ENCODE results near the gene PDCD7.
"Not testable (repeated sequence)": the region's sequence is repeated elsewhere in the genome, so short reads cannot be mapped to it uniquely, and the experiment has no call there.

Gene PDCD7, protein sequence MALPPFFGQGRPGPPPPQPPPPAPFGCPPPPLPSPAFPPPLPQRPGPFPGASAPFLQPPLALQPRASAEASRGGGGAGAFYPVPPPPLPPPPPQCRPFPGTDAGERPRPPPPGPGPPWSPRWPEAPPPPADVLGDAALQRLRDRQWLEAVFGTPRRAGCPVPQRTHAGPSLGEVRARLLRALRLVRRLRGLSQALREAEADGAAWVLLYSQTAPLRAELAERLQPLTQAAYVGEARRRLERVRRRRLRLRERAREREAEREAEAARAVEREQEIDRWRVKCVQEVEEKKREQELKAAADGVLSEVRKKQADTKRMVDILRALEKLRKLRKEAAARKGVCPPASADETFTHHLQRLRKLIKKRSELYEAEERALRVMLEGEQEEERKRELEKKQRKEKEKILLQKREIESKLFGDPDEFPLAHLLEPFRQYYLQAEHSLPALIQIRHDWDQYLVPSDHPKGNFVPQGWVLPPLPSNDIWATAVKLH

DNA sequence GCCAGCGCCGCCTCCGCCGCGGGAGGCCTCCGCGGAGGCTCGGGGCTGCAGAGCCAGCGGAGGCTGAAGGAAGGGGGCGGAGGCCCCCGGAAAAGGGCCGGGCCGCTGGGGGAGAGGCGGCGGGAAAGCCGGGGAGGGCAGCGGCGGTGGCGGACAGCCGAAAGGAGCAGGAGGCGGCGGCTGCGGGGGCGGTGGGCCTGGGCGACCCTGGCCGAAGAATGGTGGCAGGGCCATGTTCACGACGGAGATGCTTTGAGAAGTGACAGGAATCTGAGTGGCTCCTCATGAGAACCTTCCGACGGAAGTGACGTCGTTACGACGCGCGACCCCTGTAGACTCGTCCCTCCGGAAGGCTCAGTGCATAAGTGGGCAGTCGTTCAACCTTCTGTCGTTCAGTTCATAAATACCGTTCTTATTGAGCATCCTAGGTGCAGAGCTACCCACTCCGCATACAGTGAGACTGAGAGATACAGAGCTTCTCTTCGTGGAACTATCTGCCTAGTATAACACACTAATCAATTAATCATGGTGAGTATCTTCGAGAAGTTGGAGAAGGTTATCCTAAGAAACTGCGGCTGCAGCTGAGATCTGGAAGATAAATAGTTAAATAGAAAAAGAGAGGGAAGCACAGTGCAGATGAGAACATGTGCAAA lies at the start of gene PDCD7:
TSS of gene PDCD7 (minus strand) at position 261 of the 653 bp plus-strand sequence. CDS start at position 234, 27 bp downstream.
- peak; percentile 95 for DNase-seq

DNA sequence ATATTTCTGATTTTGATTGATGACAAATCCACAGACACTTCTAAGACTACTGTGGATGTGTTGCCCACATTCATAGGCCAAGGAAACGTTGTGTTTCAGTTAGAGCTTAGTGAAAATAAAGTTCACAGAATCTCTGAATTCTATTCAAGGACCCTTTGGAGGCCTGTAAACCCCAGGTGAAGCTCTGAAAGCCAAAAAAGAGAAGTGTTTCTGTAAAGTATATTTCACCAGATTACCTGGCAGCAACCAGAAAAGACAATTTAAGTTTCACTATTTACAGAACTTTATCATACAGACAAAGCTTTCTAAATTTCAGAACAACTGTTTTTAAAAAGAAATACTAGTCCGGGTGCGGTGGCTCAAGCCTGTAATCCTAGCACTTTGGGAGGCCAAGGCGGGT lies 48.9 kb upstream of the PDCD7 start:
- DNase-seq, result no peak

DNA sequence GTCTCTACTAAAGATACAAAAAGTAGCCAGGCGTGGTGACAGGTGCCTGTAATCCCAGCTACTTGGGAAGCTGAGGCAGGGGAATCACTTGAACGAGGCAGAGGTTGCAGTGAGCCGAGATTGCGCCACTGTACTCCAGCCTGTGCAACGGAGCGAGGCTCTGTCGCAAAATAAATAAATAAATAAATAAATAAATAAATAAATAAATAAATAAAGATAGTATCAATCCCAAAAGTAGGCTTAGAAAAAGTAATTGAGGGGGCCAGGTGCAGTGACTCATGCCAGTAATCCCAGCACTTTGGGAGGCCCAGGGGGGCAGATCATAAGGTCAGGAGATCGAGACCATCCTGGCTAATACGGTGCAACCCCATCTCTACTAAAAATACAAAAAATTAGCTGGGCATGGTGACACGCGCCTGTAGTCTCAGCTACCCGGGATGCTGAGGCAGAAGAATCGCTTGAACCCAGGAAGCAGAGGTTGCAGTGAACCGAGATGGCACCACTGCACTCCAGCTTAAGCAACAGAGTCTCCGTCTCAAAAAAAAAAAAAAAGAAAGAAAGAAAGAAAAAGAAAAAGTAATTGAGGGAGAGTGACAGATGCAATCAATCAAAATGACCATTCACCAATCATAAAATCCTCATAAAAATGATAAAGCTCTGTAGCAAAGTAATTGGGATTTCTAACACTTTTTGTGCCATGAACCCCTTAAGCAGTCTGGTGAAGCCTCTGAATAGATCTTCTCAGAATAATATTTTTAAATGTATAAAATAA lies 48.2 kb upstream of the PDCD7 start:
- DNase-seq, result not testable (repeated sequence)

DNA sequence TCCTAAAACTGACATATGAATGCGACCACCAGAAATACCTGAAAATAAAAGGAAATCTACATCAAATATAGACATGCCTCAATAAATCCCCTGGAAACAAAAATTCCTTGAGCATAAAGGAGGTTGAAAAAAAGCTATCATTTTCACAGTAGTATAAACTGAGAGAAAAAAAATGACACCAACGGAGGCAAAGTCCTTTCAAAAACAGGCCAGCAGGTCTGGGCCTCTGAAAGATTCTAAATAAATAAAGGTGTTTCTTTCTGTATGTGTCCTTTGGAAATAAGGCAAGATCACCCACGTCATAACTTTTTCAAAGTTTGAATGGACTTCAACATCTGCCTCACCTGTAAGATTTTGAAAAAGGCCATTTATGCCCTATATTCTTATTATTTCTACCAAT lies 46.6 kb upstream of the PDCD7 start:
- no peak for DNase-seq

DNA sequence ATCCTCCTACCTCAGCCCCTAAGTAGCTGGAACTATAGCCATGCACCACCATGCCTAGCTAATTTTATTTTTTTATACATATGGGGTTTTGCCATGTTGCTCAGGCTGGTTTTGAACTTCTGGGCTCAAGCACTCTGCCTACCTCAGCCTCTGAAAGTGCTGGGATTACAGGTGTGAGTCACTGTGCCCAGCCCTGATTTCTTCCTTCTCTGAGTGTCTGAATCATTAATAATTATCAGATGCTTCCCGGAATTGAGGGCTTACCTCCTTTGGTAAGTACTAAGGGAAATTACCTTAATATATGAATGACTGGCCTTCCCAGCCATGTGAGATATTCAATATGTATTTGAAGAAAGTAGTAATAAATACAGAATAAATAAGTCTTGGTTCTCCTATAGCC lies 44.3 kb upstream of the PDCD7 start:
- no peak for DNase-seq

DNA sequence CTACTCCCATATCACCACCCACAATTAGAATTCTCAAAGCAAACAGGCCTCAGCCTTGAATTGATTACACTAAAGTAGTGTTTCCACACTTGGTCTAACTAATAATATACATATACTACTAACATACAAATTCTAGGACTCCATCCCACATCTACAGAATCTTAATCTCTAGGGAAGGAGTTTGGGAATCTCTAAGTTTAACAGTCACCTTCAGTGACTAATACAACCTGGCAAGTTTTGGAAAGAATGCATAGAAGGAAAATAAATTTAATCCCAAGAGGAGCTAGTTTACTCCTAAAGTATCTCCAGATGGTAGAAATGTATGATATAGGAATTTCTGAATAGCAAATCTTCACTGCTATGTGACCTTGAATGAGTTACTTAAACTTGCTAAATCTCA lies 42.4 kb upstream of the PDCD7 start:
- no peak for DNase-seq

DNA sequence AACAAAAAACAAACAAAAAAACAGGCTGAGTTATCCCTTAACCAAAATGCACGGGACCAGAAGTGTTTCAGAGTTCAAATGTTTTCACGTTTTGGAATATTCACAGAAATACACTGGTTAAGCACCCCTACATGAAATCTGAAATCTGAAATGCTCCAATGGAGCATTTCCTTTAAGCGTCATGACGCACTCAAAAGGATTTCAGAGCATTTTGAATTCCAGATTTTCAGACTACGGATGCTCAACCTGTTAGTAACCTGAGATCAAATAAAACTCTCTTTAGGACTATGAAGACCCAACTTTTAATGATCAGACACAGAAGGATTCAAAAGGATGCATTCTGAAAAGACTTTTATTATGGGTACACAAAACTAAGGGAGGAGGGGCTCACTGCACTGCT lies 41.9 kb upstream of the PDCD7 start:
- DNase-seq, result no peak

DNA sequence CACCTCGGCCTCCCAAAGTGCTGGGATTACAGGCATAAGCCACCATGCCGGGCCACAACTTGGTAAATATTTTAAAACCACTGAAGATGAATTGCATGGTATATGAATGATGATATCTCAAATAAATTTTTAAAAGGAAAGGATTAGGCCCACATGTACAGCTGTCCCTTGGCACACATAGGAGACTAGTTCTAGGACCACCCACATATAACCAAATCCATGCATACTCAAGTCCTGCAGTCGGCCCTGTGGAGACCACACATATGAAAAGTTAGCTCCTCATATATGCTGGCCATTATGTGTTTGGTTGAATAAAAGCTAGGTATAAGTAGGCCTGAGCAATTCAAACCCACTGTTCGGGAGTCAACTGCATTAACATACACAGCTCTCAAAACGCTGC lies 40.9 kb upstream of the PDCD7 start:
- no peak for DNase-seq

DNA sequence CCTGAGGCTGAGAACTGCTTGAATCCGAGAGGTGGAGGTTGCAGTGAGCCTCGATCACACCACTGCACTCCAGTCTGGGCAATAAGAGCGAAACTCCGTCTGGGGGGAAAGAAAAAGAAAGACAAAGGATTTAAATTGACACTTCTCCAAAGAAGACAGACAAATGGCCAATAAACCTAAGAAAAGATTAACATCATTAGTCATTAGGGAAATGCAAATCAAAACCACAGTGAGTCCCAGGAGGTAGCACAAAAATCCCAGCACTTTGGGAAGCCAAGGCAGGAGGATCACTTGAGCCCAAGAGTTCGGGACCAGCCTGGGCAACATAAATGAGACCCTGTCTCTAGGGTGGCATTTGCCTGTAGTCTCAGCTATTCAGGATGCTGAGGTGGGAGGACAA lies 38.9 kb upstream of the PDCD7 start:
- no peak for DNase-seq

DNA sequence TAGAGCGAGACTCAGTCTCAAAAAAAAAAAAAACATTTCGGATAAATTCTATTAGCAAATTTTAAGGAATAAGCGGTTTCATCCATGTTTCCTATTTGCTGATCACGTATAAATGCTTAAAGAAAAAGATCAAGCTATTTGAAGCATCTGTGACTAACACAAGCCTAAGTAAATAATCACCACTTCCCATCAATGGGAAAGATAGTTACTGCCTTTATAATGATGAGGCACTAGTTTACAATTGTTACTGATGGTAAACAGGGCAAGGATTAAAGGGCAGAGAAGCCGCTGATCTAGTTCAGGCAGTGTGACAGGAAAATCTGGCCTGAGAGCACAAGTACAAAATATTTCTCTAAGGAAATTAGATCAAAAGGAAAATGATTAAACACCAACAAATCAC lies 37.8 kb upstream of the PDCD7 start:
- DNase-seq, result no peak

DNA sequence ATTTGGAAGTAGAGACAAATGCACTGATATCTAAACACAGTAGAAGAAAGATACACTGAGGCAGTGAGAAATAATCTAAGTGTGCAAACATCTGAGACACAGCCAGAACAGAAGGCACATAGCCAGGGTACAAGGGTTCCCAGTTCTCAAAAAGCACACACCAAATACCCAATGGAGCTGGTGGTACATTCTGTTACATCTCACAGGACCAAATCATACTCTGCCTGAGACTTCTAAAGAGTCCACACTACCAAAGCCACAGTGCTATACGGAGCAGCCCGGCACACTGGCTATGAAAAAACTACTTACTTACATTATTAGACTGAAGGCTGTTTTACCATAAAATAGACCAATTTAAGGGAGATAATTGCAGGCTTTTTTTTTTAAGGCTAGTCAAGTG lies 32.3 kb upstream of the PDCD7 start:
- DNase-seq, result no peak

DNA sequence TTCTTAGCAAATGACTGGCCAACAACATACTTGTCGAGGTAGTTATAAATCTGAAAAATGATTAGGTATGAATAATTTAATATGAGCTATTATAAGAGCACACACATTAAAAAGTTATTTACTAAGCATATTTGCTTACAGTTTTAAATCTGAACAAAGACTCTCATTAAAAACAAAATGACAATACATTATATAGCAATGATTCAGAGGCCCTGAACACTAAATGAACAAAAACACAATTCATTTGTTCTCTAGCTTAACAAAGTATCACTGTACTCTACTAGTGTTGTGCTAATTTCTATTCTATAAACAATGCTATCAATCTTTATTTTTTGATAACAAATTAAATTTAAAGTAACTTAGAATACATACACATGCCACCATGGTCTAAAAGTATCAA lies 30.5 kb upstream of the PDCD7 start:
- DNase-seq, result no peak

DNA sequence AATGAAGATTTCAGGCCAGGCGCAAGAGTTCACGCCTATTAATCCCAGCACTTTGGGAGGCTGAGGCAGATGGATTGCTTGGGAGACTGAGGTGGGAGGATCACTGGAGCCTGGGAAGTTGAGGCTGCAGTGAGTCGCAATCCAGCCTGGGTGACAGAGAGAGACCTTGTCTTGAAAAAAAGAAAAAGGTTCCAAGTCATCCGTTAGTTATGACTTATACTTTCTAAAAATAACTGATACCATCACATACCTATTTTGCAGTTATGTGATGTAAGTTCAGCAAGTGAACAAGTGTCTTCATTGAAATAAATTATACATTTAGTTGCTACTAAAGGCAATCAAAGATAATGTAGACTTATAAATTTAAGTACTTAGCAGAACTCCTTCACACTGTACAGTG lies 29.4 kb upstream of the PDCD7 start:
- no peak for DNase-seq

DNA sequence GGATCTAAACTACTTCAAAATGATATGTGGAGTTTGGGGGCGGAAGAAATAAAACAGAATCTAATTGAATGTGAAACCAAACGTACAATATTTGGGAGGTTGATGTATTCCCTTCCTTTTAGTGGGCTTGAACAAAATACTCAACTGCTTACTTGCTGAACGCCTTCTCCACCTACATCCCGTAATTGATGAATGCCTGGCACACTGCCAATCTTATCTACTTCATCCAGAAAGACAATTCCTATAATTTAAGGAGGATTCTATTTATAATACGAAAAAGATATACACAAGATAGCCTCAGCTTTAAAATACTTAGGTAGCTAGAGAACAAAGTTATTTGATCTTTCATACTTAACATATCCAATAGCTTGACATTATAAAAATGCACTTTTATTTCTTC lies 23.1 kb upstream of the PDCD7 start:
- DNase-seq, result no peak

DNA sequence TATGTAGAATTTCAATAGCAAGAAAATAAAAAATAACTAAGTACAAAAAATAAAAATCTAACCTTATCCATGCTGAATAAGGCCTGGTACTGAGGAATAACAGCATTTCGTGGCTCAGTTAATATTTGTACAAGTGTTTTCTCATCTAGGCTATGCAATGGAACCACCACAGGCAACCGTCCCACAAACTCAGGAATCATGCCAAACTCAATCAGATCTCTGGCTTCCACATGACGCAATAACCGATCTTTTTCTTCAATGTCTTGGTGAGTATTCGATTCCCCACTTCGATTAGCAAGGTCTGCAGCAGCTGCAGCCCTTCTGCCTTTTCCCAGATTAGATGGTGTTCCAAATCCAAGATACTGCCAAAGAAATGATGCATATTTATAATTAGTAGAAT lies 21.1 kb upstream of the PDCD7 start:
- DNase-seq, result no peak

DNA sequence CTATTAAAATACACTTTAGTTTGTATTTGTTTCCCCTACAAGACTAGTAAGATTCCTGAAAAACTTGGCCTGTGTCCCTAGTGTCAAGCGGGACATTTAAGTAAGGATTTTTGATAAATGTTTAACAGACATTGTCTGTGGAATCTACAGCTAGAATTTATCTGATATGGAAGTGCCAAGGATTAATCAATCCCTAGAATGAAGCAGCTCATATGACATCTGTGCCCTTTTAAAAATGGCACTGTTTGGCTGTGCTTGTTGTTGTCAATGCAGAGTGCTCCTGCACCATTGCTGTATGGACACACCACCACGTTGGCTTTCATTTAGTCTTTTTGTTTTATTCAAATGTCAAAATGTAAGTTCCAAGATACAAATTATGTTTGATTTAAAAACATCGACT lies 14.3 kb upstream of the PDCD7 start:
- no peak for DNase-seq

DNA sequence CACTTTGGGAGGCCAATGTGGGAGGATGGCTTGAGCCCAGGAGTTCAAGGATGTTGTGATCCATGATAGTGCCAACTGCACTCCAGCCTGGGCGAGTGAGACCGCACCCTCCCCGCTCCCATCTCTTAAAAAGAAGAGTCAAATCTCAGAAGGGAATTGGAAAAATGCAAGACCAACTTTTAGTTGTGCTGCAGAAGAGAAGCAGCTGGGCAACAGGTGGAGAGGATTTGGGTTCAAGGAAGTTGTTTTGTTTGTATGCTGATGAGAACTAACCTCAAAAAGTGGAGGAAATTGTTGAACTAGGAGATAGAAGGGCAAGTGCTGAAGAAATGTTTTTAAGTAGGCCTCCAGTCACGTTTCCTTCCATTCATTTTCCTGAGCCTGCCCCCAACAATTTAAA lies 12.8 kb upstream of the PDCD7 start:
- no peak for DNase-seq

DNA sequence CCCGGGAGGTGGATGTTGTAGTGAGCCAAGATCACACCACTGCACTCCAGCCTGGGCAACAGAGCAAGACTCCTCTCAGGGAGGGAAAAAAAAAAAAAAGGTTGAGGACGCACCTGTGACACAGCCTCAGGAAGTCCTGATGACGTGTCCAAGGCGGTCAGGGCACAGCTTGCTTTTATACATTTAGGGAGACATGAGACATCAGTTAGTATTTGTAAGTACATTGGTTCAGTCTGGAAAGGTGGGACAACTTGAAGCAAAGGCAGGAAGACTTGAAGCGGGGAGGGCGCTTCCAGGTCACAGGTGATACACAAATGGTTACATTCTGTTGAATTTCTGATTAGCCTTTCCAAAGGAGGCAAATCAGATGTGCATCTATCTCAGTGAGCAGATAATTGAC lies 5.0 kb upstream of the PDCD7 start:
- DNase-seq, result not testable (repeated sequence)

DNA sequence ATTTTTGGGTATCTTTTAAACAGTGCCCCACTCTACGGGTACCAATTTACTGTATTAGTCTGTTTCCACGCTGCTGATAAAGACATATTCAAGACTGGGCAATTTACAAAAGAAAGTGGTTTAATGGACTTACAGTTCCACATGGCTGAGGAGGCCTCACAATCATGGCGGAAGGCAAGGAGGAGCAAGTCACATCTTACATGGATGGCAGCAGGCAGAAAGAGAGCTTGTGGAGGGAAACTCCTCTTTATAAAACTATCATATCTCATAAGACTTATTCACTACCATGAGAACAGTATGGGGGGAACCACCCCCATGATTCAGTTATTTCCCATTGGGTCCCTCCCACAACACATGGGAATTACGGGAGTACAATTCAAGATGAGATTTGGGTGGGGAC lies 4.3 kb upstream of the PDCD7 start:
- not testable (repeated sequence) for DNase-seq

DNA sequence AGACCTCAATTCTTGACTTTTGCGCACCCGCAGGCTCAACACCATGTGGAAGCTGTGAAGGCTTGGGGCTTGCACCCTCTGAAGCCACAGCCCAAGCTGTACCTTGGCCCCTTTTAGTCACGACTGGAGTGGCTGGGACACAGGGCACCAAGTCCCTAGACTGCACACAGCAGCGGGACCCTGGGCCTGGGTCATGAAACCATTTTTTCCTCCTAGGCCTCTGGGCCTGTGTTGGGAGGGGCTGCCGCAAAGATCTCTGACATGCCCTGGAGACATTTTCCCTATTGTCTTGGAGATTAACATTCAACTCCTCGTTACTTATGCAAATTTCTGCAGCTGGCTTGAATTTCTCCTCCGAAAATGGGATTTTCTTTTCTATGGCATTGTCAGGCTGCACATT lies 3.5 kb upstream of the PDCD7 start:
- DNase-seq, result not testable (repeated sequence)

DNA sequence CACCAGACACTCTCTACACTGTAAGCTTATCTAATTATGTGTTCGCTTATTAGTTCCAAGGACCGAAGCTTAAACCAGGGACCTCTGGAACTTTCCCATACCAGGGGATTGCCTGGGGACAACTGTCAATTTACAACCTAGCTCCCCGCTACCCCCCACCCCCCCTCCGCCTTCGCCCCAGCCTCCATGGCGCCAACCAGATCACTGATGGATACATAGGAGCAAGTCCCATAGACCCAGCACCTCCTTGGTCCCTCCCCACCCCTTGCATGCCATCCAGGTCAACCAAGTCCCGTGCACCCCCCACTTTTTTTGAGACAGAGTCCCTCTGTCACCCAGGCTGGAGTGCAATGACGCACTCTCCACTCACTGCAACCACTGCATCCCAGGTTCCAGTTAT lies 930 bp upstream of the PDCD7 start:
- DNase-seq, result no peak

DNA sequence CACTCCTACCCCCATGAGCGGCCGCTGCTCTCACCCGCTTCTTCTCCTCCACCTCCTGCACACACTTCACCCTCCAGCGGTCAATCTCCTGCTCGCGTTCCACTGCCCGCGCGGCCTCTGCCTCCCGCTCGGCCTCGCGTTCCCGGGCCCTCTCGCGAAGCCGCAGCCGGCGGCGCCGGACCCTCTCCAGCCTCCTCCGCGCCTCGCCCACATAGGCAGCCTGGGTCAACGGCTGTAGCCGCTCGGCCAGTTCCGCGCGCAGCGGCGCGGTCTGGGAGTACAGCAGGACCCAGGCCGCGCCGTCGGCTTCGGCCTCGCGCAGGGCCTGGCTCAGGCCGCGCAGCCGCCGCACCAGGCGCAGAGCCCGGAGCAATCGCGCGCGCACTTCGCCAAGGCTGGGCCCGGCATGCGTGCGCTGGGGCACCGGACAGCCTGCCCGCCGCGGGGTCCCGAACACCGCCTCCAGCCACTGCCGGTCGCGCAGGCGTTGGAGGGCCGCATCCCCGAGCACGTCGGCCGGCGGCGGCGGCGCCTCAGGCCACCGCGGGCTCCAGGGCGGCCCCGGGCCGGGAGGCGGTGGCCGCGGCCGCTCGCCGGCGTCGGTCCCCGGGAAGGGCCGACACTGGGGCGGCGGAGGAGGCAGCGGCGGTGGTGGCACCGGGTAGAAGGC lies 595 bp downstream of the PDCD7 start:
- peak; percentile 37 for DNase-seq

DNA sequence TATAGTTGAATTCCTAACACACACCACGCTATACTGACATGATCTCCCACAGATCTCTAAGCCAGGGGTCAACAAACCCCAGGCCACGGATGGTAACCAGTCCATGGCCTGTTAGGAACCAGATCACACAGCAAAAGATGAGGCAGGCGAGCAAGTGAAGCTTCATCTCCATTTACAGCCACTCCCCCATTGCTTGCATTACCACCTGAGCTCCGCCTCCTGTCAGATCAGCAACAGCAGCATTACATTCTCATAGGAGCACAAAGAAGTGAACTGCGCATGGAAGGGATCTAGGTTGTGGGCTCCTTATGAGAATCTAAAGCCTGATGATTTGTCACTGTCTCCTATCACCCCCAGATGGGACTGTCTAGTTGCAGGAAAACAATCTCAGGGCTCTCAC lies 2.7 kb downstream of the PDCD7 start:
- DNase-seq, result no peak
